H9 (cell line): ENCODE data around the gene SCAF4. TPM values are rescaled to one million over a fixed set of nuclear protein-coding genes. Genes with fewer than 3 reads are reported as not detected.

Experiments used
- DNase-seq: peaks from one replicate; pipeline ENCODE4 v3.0.0-alpha.2; 2017
- H2AFZ ChIP-seq: one replicate; pipeline ENCODE4 v1.6.1; 2013; ENCODE audit warnings: mild to moderate bottlenecking, low read length, control low read depth, moderate library complexity
- H2AK5ac ChIP-seq: 2 replicates; pipeline ENCODE4 v1.6.1; 2013; ENCODE audit warnings: low read length, control low read depth, mixed read lengths; ENCODE audit not compliant: insufficient read length
- H2BK120ac ChIP-seq: one replicate; pipeline ENCODE4 v1.6.1; 2013; ENCODE audit warnings: low read depth, mild to moderate bottlenecking, low read length, control low read depth, inconsistent platforms; ENCODE audit not compliant: poor library complexity, severe bottlenecking
- H2BK12ac ChIP-seq: 2 replicates; pipeline ENCODE4 v1.6.1; 2013; ENCODE audit warnings: low read length, control low read depth, mixed read lengths, low read depth; ENCODE audit not compliant: insufficient read length
- H2BK15ac ChIP-seq: 2 replicates; pipeline ENCODE4 v1.6.1; 2013; ENCODE audit warnings: low read depth, low read length, control low read depth
- H2BK20ac ChIP-seq: one replicate; pipeline ENCODE4 v1.6.1; 2013; ENCODE audit warnings: low read depth, mild to moderate bottlenecking, low read length, control low read depth, inconsistent platforms; ENCODE audit not compliant: poor library complexity, severe bottlenecking
- H2BK5ac ChIP-seq: 2 replicates; pipeline ENCODE4 v1.6.1; 2013; ENCODE audit warnings: low read length, control low read depth, mixed read lengths; ENCODE audit not compliant: insufficient read length
- H3K14ac ChIP-seq: 2 replicates; pipeline ENCODE4 v1.6.1; 2013; ENCODE audit warnings: low read length, control low read depth; ENCODE audit not compliant: insufficient read depth
- H3K18ac ChIP-seq: 2 replicates; pipeline ENCODE4 v1.6.1; 2013; ENCODE audit warnings: low read depth, mild to moderate bottlenecking, mixed read lengths, low read length, control low read depth; ENCODE audit not compliant: insufficient read length
- H3K23ac ChIP-seq: 2 replicates; pipeline ENCODE4 v1.6.1; 2013; ENCODE audit warnings: low read length, control low read depth, mixed read lengths, low read depth; ENCODE audit not compliant: insufficient read length
- H3K23me2 ChIP-seq: 2 replicates; pipeline ENCODE4 v1.6.1; 2013; ENCODE audit warnings: low read depth, mild to moderate bottlenecking, mixed read lengths, low read length, control low read depth; ENCODE audit not compliant: insufficient read length, poor library complexity, severe bottlenecking
- H3K27ac ChIP-seq: 2 replicates; pipeline ENCODE4 v1.5.1; 2013; ENCODE audit warnings: low read length, control low read depth, mixed read lengths, low read depth; ENCODE audit not compliant: insufficient read length
- H3K27me3 ChIP-seq: 2 replicates; pipeline ENCODE4 v1.6.1; 2013; ENCODE audit warnings: low read length, control low read depth, inconsistent platforms; ENCODE audit not compliant: insufficient read depth
- H3K4ac ChIP-seq: 2 replicates; pipeline ENCODE4 v1.6.1; 2013; ENCODE audit warnings: low read depth, mild to moderate bottlenecking, control low read depth, inconsistent platforms, low read length, moderate library complexity
- H3K4me1 ChIP-seq: 2 replicates; pipeline ENCODE4 v1.6.1; 2013; ENCODE audit warnings: low read length, control low read depth, inconsistent platforms; ENCODE audit not compliant: insufficient read depth
- H3K4me2 ChIP-seq: 2 replicates; pipeline ENCODE4 v1.6.1; 2013; ENCODE audit warnings: low read length, control low read depth, mixed read lengths; ENCODE audit not compliant: insufficient read length, insufficient read depth
- H3K56ac ChIP-seq: 2 replicates; pipeline ENCODE4 v1.6.1; 2013; ENCODE audit warnings: low read depth, mild to moderate bottlenecking, mixed read lengths, low read length, control low read depth; ENCODE audit not compliant: insufficient read length
- H3K79me1 ChIP-seq: 2 replicates; pipeline ENCODE4 v1.6.1; 2013; ENCODE audit warnings: low read depth, mild to moderate bottlenecking, moderate library complexity, low read length, control low read depth, inconsistent platforms; ENCODE audit not compliant: insufficient read depth, poor library complexity, severe bottlenecking
- H3K79me2 ChIP-seq: 2 replicates; pipeline ENCODE4 v1.6.1; 2013; ENCODE audit warnings: low read length, control low read depth, inconsistent platforms; ENCODE audit not compliant: insufficient read depth
- H3K9ac ChIP-seq: 2 replicates; pipeline ENCODE4 v1.6.1; 2013; ENCODE audit warnings: low read length, control low read depth, mixed read lengths; ENCODE audit not compliant: insufficient read length; ENCODE audit errors: extremely low read depth
- H3K9me3 ChIP-seq: one replicate; pipeline ENCODE4 v1.6.1; 2013; ENCODE audit warnings: low read depth, low read length, inconsistent platforms; ENCODE audit not compliant: control insufficient read depth
- H3T11ph ChIP-seq: one replicate; pipeline ENCODE4 v1.6.1; 2013; ENCODE audit warnings: mild to moderate bottlenecking, low read length, control low read depth, inconsistent platforms
- H4K20me1 ChIP-seq: one replicate; pipeline ENCODE4 v1.6.1; 2013; ENCODE audit not compliant: control insufficient read depth, insufficient read length, insufficient read depth
- H4K5ac ChIP-seq: 2 replicates; pipeline ENCODE4 v1.6.1; 2013; ENCODE audit warnings: low read depth, mild to moderate bottlenecking, mixed read lengths, low read length, control low read depth; ENCODE audit not compliant: insufficient read length
- H4K8ac ChIP-seq: replicated peaks from 2 replicates; pipeline ENCODE4 v1.6.1; 2013; ENCODE audit warnings: low read length, control low read depth, mixed read lengths, low read depth; ENCODE audit not compliant: insufficient read length
- H4K91ac ChIP-seq: 2 replicates; pipeline ENCODE4 v1.6.1; 2013; ENCODE audit warnings: low read depth, mild to moderate bottlenecking, moderate library complexity, mixed read lengths, low read length, control low read depth; ENCODE audit not compliant: insufficient read length
- H3K27ac Mint-ChIP-seq, 3 experiments: 2 replicates in 2 of 3; 3 replicates in 1 of 3; pipeline ENCODE4 v1.8.0; 2020 to 2021; ENCODE audit warnings: mixed read lengths in 3 of 3, mild to moderate bottlenecking in 1 of 3, moderate library complexity in 1 of 3
- H3K27me3 Mint-ChIP-seq: 2 replicates; pipeline ENCODE4 v1.8.0; 2021; ENCODE audit warnings: low read depth, mild to moderate bottlenecking, moderate library complexity, mixed read lengths
- H3K36me3 Mint-ChIP-seq, 3 experiments: 2 replicates in 2 of 3; 3 replicates in 1 of 3; pipeline ENCODE4 v1.8.0; 2020 to 2021; ENCODE audit warnings: low read depth in 3 of 3, mixed read lengths in 3 of 3; ENCODE audit not compliant: insufficient read depth in 1 of 3
- H3K4me1 Mint-ChIP-seq, 2 experiments: 2 replicates each; pipeline ENCODE4 v1.8.0; 2020; ENCODE audit warnings: mixed read lengths in 2 of 2
- H3K4me3 Mint-ChIP-seq, 2 experiments: 2 replicates in 1 of 2; 3 replicates in 1 of 2; pipeline ENCODE4 v1.8.0; 2020 to 2021; ENCODE audit warnings: mild to moderate bottlenecking in 2 of 2, mixed read lengths in 2 of 2, moderate library complexity in 1 of 2
- H3K9me3 Mint-ChIP-seq, 2 experiments: 2 replicates in 1 of 2; 3 replicates in 1 of 2; pipeline ENCODE4 v1.8.0; 2020; ENCODE audit warnings: mild to moderate bottlenecking in 2 of 2, mixed read lengths in 2 of 2, moderate library complexity in 1 of 2
- WGBS: extraction: QIAGEN DNeasy Blood & Tissue Kit; methylation state at CpG from one replicate; pipeline ENCODE4 v1.1.7; 2013; ENCODE audit warnings: missing lambda C conversion rate, low lambda C conversion rate, mixed read lengths; ENCODE audit not compliant: insufficient read length; ENCODE audit errors: extremely low coverage; 5-methylcytosine and 5-hydroxymethylcytosine counted together
- total RNA-seq: library from RNA; stranded (reverse); gene quantifications from 2 replicates; pipeline ENCODE4 v1.2.1, GENCODE V29; 2021
- TF ChIP-seq, protein P1 (sequence below): fragments of 200-600 bp; sonication (generic); conservative IDR thresholded peaks from 3 replicates; pipeline ENCODE4 v1.8.0; 2021; ENCODE audit warnings: antibody characterized with exemption, mild to moderate bottlenecking

The SCAF4 gene
- total RNA-seq, 1 experiment from 2014 or later: 76.8 TPM

DNA sequence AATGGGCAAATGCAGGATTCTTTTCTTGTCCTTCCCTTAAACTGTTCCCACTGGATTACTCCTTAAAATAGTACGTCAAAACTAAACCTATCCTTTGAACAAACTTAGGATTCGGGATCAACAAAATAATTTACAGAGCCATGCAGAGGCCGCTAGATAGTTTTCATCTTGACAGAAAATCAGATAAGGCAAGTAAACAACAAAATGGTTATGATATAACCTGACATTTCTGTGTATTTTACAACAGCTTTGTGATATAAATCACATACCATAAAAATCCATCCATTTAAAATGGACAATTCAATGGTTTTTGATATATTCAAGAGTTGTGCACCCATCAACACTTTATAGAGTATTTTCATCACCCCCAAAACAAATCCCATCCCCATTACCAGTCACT lies 11.2 kb downstream of the SCAF4 start:
- no peaks in the 10 kb centered on the region for H3K9me3 Mint-ChIP-seq
- H2BK12ac ChIP-seq: no peak overlapping the region
- no peak overlapping the region for H2BK15ac ChIP-seq
- peaks cover 2% of the 10 kb centered on the region for H3K79me1 ChIP-seq
- DNase-seq: no peak
- H3K14ac ChIP-seq: no peak overlapping the region
- H3K27ac Mint-ChIP-seq: peak overlapping the region in 1 of 3 experiments; percentile 21; a peak in 1 of 7 replicates
- H4K20me1 ChIP-seq: no peaks in the 10 kb centered on the region
- H3K9ac ChIP-seq: no peak overlapping the region
- H3K9me3 ChIP-seq: no peaks in the 10 kb centered on the region
- H4K91ac ChIP-seq: no peak overlapping the region
- no peak overlapping the region for H2BK20ac ChIP-seq
- no peak overlapping the region for H2AK5ac ChIP-seq
- no peak overlapping the region for H2BK5ac ChIP-seq
- no peaks in the 10 kb centered on the region for H3K27me3 ChIP-seq
- no peak overlapping the region for H3T11ph ChIP-seq
- H3K36me3 Mint-ChIP-seq: peaks cover 0 to 14% (median 9%) of the 10 kb centered on the region in 3 experiments; a peak in 6 of 7 replicates
- H3K79me2 ChIP-seq: peaks cover 54% of the 10 kb centered on the region
- no peak overlapping the region for H4K5ac ChIP-seq
- no peak overlapping the region for H4K8ac ChIP-seq
- H3K4me3 Mint-ChIP-seq: no peak overlapping the region
- no peak overlapping the region for H2AFZ ChIP-seq
- H3K27ac ChIP-seq: no peak overlapping the region
- no peaks in the 10 kb centered on the region; the same call in 1 of the 2 replicates for H3K4me1 ChIP-seq
- TF ChIP-seq, protein P1, sequence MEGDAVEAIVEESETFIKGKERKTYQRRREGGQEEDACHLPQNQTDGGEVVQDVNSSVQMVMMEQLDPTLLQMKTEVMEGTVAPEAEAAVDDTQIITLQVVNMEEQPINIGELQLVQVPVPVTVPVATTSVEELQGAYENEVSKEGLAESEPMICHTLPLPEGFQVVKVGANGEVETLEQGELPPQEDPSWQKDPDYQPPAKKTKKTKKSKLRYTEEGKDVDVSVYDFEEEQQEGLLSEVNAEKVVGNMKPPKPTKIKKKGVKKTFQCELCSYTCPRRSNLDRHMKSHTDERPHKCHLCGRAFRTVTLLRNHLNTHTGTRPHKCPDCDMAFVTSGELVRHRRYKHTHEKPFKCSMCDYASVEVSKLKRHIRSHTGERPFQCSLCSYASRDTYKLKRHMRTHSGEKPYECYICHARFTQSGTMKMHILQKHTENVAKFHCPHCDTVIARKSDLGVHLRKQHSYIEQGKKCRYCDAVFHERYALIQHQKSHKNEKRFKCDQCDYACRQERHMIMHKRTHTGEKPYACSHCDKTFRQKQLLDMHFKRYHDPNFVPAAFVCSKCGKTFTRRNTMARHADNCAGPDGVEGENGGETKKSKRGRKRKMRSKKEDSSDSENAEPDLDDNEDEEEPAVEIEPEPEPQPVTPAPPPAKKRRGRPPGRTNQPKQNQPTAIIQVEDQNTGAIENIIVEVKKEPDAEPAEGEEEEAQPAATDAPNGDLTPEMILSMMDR: no peak
- H3K23ac ChIP-seq: no peak overlapping the region
- no CpG with 5 or more reads among the region's 3 CpGs for WGBS
- no peak overlapping the region for H3K4me2 ChIP-seq
- H3K56ac ChIP-seq: no peak overlapping the region
- peaks cover 51 to 64% of the 10 kb centered on the region in 2 experiments for H3K4me1 Mint-ChIP-seq
- no peak overlapping the region for H3K18ac ChIP-seq
- H3K23me2 ChIP-seq: no peaks in the 10 kb centered on the region
- H3K4ac ChIP-seq: no peak overlapping the region
- H2BK120ac ChIP-seq: no peak overlapping the region
- H3K27me3 Mint-ChIP-seq: no peaks in the 10 kb centered on the region
